ENCODE data around the gene MBTPS1.

GRCh38 chr16:84052071-84052622 is 64.6 kb downstream of the MBTPS1 start:
- TF ChIP-seq, protein P1, sequence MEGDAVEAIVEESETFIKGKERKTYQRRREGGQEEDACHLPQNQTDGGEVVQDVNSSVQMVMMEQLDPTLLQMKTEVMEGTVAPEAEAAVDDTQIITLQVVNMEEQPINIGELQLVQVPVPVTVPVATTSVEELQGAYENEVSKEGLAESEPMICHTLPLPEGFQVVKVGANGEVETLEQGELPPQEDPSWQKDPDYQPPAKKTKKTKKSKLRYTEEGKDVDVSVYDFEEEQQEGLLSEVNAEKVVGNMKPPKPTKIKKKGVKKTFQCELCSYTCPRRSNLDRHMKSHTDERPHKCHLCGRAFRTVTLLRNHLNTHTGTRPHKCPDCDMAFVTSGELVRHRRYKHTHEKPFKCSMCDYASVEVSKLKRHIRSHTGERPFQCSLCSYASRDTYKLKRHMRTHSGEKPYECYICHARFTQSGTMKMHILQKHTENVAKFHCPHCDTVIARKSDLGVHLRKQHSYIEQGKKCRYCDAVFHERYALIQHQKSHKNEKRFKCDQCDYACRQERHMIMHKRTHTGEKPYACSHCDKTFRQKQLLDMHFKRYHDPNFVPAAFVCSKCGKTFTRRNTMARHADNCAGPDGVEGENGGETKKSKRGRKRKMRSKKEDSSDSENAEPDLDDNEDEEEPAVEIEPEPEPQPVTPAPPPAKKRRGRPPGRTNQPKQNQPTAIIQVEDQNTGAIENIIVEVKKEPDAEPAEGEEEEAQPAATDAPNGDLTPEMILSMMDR (IDR thresholded peaks at IDR 0.05): no peak
- no peak for TF ChIP-seq POLR2A (IDR thresholded peaks at IDR 0.05)

Measured in esophagus squamous epithelium (tissue), 4 donors.